GM12865 (cell line): ENCODE results near the gene CAMK2N1.

Experiments used
- DNase-seq: peaks from one replicate; pipeline ENCODE4 v3.0.0; 2010; ENCODE audit warnings: low read depth
- H3K4me3 ChIP-seq: 2 replicates; pipeline ENCODE4 v1.5.1; 2011; ENCODE audit warnings: mild to moderate bottlenecking, low read depth, low read length, control low read depth
- CTCF ChIP-seq: IDR thresholded peaks from 2 replicates; pipeline ENCODE4 v1.5.1; 2011; ENCODE audit warnings: low read length, control low read depth, low read depth, inconsistent platforms; ENCODE audit not compliant: insufficient read depth; ENCODE audit errors: missing control alignments

The CAMK2N1 gene

DNA sequence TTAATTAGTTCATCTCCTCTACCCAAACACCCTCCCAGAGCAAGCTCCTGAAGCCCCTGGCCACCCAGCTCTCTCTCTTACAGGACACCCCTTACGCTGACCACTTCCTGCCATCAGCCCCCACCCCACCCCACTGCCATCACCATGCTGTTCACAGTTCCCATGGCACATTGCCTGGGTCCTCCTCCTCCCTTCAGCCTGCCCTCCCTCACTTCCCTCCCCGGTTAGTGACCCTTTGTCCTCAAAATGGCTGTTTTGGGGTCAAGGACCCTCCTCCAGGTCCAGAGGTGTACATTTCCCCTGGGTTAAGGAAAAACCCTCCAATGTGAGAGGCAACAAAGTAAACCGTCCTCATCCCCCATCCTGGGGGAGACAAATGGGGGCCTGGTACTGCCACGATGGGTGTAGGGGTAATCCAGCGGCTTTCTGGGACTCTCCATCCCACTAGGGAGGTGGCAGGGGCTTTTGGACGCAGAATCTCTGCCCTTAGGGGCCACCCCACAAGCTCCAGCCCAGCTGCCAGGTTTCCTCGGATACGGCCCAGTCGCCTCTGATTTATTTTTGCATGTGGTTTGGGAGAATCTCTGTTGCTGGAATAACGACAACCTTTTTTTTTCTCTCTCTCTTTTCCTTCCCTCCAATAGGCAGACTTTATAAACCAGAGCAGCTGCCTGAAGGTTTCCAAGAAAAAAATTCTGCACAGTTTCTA, 8.5 kb downstream of the CAMK2N1 start:
- no peak overlapping the region for H3K4me3 ChIP-seq
- TF ChIP-seq CTCF: no peak
- no peak for DNase-seq

GRCh38 chr1:20476265-20477038, 9.6 kb downstream of the CAMK2N1 start:
- TF ChIP-seq CTCF: no peak
- no peak for DNase-seq
- no peak overlapping the region for H3K4me3 ChIP-seq

DNA sequence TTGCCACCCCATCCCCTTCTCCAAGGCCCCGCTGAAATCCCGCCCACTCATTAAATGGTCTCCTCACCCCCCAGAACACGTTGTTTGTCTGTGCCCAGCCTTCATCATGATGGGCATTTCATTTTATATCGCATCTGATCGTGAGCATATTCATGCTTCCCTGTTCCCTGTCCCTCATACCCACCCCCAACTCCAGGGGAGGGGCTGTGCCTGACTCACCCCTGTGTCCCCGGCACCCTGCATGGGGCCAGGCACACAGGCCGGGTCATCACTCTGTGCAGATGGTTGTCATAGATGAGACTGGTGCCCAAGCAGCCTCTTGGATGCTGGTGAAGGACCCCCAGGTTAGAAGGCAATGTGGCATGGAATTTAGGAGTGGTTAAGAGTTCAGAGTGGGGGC, 11.0 kb downstream of the CAMK2N1 start:
- TF ChIP-seq CTCF: no peak
- no peak for DNase-seq
- H3K4me3 ChIP-seq: no peak overlapping the region

GRCh38 chr1:20474333-20474975, 11.6 kb downstream of the CAMK2N1 start:
- no peak for TF ChIP-seq CTCF
- no peak overlapping the region for H3K4me3 ChIP-seq
- no peak for DNase-seq

- no peak for TF ChIP-seq CTCF
- DNase-seq: no peak
- H3K4me3 ChIP-seq: no peak overlapping the region
Measured at GRCh38 chr1:20473894-20474293, 12.1 kb downstream of the CAMK2N1 start.

DNA sequence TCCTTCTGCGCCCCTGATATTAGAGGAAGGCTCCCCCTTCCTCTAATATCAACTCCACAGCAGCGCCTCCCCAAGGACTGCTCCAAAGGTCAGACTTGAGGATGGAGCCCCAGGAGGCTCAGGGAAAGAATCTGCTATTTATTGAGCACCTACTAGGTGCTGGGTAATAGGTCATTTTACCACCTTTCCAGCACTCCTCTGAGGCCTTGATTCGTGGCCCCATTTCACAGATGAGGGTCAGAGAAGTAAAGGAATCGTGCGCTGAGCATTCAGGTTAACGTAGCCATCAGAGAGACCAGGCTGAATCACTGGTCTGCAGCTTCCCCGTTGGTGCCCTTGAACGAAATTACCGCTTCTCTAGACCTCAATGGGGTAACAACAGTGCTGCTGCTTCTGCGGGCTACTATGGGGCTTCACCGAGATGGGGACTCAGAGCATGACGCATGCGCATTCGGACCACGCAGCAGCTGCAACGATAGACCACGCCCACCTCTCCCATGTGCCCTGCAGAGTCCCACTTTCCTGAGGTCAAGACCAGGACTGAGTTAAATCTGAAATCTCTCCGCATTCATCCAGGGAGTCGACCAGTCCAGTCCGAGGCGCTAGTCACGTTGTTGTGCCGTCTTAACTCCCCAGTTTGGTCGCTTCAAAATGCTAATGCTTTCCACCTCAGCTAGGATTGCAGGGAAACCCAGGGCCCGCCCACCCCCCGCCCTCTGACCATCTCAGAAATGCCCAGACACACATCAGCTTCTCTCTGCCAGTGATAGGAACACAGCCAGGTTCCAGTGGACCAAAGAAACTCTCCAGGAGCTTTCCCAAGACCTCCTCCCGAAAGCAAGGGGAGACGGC, 12.9 kb downstream of the CAMK2N1 start:
- no peak overlapping the region for H3K4me3 ChIP-seq
- no peak for TF ChIP-seq CTCF
- peak; percentile 41 for DNase-seq
